NCI-H1092 (cell line): ENCODE data around the gene KIF25.

Experiments used
- DNase-seq: peaks from one replicate; lab custom pipeline; 2025; lab: John Stamatoyannopoulos, UW

Gene KIF25

GRCh38 chr6:167997642-167998041 is at the start of gene KIF25:
Gene KIF25 (plus strand): TSS chr6:167997671. CDS start chr6:168029586, 31,915 bp downstream.
- DNase-seq: no peak

- no peak for DNase-seq
Measured at GRCh38 chr6:167947716-167948115, 49.8 kb upstream of the KIF25 start.

GRCh38 chr6:167948716-167949115 is 48.8 kb upstream of the KIF25 start:
- no peak for DNase-seq

GRCh38 chr6:167949121-167949684 is 48.3 kb upstream of the KIF25 start:
- DNase-seq: no peak

DNA sequence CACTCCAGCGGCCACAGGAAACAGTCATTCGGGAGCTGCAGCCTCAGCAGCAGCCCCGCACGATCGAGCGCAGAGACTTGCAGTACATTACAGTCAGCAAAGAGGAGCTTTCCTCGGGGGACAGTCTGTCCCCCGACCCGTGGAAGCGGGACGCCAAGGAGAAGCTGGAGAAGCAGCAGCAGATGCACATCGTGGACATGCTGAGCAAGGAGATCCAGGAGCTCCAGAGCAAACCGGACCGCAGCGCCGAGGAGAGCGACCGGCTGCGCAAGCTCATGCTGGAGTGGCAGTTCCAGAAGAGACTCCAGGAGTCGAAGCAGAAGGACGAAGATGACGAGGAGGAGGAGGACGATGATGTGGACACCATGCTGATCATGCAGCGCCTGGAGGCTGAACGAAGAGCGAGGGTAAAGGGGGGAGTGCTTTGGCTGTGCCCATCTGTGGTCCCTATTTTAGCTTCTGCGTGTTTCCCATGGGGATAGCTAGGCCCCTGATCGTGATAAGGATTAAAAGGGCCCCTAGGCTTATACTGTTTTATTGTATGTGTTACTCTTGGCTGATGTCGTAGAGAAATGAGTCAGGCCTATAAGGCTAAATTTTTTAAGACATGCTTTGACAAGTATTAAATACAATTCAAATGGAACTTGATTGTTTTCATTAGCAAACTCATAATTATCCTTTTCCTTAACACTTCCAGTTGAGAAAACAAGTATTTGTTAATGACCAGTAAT is 45.5 kb upstream of the KIF25 start:
- DNase-seq: no peak

- DNase-seq: no peak
Measured at GRCh38 chr6:167952512-167952859, 45.0 kb upstream of the KIF25 start.

DNA sequence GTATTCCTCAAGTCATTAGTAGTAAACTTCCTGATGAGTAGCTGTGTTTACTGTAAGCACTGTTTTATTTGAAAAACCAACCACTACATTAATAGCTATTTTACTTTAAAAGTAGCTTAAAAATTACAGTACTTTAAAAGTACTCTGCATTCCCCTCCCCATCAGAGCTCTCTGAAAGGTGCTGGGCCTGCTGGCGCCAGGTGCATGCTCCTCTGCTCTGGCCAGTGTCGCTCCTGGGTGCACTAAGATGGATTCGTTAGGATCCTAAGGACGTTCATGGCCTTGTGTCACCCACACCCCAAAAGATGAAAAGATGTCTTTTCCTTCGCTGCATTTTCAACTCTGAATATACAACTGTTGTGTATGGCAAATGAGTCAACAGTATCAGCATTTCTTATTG is 43.9 kb upstream of the KIF25 start:
- no peak for DNase-seq

GRCh38 chr6:167954151-167954550 is 43.3 kb upstream of the KIF25 start:
- no peak for DNase-seq

- DNase-seq: no peak
Measured at GRCh38 chr6:167956491-167956890, 41.0 kb upstream of the KIF25 start.

GRCh38 chr6:167956983-167957492 is 40.4 kb upstream of the KIF25 start:
- no peak for DNase-seq

DNA sequence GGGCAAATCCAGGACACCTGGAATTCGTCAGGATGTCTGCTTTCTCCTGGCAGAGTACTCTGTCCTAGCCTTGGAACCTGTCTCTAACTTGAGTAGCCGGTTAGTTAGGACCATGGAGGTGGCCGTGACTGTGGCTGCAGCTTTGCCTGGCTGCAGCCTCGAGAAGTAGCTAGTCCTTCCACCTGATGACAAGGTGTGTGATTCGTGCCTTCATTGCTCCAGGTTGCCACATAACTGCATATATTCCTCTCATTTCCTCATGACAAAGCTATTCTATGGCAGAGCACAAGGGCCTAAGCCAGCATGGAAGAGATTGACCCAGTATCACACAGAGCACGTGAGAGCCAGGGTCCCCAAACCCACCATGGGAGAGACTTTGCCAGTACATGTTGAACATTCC is 39.8 kb upstream of the KIF25 start:
- no peak for DNase-seq

DNA sequence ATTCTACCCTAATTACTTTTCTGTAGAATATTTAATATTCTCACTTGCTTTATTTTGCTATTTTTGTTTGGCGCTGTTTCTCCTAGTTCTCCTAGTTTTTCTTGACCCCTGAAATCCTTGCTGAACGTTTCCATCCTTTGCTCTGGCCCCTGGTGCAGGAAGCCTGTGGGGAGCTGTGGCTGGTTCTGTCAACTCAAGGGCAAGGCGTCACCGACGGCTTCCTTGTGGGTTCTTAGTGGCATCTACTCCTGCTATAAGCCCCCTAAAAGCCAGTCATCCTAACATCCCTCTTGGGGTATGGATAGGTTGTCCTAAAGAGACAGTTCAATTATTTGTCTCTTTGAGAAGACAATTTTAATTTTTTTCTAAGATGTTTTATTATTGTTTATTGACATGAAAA is 36.9 kb upstream of the KIF25 start:
- no peak for DNase-seq

- DNase-seq: no peak
Measured at GRCh38 chr6:167962711-167963110, 34.8 kb upstream of the KIF25 start.

- DNase-seq: no peak
Measured at GRCh38 chr6:167963589-167964057, 33.8 kb upstream of the KIF25 start.

DNA sequence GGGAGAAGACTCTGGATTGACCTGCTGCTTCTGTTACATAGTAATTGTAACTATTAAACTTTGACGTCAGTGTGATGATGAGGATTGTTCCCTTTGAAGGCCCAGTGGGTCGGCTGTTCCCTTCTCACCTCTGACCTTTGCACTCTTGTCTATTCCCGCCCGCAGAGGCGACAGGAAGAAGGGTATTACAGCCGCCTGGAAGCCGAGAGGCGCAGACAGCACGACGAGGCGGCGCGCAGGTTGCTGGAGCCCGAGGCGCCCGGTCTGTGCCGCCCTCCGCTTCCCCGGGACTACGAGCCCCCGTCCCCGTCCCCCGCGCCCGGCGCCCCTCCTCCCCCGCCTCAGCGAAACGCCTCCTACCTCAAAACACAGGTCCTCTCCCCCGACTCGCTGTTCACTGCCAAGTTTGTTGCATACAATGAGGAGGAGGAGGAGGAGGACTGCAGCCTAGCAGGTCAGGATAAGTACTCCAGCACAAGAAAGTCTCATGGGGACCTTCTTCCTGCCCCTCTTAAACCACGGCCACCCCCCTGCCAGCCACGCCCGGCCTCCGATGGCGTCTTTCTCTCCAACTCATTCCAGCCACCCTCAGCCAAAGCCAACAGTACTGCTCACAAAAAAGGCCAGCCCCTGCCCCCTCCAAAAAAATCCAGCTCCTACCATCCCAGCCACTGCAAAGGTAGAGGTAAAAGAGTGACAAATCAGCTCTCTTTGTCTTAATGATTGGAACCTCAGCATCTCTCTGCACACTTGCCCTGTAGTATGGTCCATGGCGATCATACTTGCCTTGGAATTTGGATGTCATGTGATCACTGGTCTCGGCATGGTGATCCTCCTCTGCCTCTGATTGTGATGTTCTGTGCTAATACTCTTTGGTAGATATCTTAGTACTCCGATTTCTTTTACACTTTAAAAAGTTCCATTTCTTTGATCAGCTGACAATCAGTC is 31.6 kb upstream of the KIF25 start:
- DNase-seq: no peak

DNA sequence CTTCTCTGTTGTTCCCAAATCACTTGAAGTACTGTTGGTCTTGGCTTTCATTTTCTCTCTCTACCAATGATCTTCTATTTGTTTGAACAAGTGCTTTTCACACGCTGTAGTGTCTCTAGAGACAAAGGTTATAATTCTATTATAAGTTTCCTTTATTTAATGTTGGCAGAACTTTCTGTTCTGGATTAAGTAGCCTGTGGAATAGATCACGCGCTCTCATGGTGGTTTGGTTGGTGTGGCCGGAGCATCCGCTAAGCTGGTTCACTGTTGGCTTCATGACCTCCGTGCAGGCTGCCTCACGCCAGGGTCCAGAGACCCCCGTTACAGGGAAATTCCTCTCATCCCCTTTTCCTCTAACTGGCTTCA is 30.9 kb upstream of the KIF25 start:
- DNase-seq: no peak

DNA sequence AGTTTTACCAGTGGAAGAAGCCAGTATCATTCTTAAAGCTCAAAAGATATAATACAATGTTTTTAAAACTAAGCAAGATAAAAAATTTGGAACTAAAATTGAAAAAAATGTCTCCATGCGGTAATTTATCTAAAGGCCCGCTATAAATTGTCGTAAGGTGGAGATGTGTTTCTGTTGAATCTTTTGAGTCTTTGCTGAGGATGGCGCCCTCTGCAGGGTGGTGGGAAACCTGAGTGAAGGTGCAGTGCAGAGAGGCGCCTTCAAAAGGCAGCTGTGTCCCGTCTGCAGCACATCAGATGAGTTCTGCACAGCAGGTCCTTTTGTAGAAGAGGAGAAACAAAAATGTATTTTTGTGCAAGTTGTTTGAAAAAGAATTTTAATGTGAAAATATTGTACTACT is 29.4 kb upstream of the KIF25 start:
- no peak for DNase-seq

GRCh38 chr6:167970230-167970629 is 27.2 kb upstream of the KIF25 start:
- no peak for DNase-seq

DNA sequence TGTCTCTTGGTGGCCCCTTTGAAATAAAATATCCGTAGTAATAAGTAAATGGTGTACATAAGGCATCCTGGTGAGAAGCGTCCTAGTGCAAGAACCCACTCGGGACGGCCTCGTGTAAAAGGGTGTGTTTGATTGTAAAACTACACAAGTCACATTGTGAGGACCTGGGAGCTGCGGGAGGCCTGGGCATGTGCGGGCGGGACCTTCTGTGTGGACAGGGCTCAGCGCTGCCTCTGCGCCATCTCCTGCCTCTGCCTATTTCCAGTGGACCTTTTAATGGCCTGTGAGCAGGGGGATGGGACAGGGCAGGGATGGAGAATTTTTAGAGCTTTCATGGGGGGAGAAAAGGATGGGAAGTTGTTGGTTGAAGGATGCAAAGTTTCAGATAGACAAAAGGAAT is 25.3 kb upstream of the KIF25 start:
- DNase-seq: no peak

- DNase-seq: no peak
Measured at GRCh38 chr6:167973148-167973885, 24.2 kb upstream of the KIF25 start.

DNA sequence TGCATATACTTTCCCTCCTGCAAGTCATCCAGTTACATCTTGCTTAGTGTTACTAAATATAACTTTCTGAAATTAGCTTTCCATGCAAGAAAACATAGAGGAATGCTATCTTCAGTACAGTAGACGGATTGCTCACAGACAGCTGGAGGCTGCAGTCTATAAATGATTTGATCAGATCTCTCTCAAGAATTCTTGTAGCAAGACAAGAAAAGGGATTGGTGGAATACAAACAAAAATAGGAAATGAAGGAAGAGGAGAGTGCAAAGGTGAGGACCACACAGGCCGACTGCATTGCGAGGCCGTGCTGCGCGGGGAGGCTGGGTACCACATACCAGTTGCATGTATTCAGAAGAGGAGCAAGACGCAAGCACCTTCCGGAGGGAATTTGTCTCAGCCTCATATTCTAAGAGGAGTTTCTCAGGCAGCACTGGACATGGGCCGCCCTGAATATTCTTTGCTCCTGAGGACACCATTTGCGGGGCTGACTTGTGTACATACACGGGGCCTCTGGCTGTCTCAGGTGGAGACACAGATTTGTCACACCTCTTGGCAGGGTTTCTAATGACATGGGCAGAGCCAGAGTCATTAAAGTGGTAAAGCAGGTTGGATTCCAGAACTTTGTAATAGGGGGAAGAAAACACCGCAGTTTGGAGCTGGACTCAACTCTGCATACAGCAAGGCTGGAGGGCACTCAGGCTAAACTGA is 22.7 kb upstream of the KIF25 start:
- DNase-seq: no peak
